ENCODE measurements around the gene CSTA. TPM values are rescaled to one million over a fixed set of nuclear protein-coding genes. Genes with fewer than 3 reads are reported as not detected.

CSTA gene
- total and polyA plus RNA-seq, 8 donors = 0.73 to 19.8 (median 1.0) TPM

- no peak for DNase-seq
- no peaks in the 10 kb centered on the region for H3K36me3 ChIP-seq
- peaks cover 0 to 2% of the 10 kb centered on the region in 2 donors for H3K9me3 ChIP-seq
- no peak overlapping the region for H3K4me3 ChIP-seq
- no peaks in the 10 kb centered on the region for H3K4me1 ChIP-seq
- no peak for ATAC-seq
- no peaks in the 10 kb centered on the region for H3K27me3 ChIP-seq
- TF ChIP-seq CTCF (IDR thresholded peaks at IDR 0.05) = no peak
- no peak overlapping the region for H3K27ac ChIP-seq
- intact Hi-C loops (cut with DNase I) = no loop called here
Measured at GRCh38 chr3:122301063-122301462, 24.0 kb upstream of the CSTA start.

GRCh38 chr3:122305818-122306621 lies 19.0 kb upstream of the CSTA start:
- H3K4me3 ChIP-seq = no peak overlapping the region
- no peak for DNase-seq
- TF ChIP-seq CTCF (IDR thresholded peaks at IDR 0.05) = no peak
- no peak overlapping the region for H3K27ac ChIP-seq
- peaks cover 0 to 6% of the 10 kb centered on the region in 2 donors for H3K4me1 ChIP-seq
- no peaks in the 10 kb centered on the region for H3K27me3 ChIP-seq
- intact Hi-C loops (cut with DNase I) = no loop called here
- no peaks in the 10 kb centered on the region for H3K9me3 ChIP-seq
- ATAC-seq = peak; percentile 79
- no peaks in the 10 kb centered on the region for H3K36me3 ChIP-seq

- intact Hi-C loops (cut with DNase I) = no loop called here
- no peak overlapping the region for H3K27ac ChIP-seq
- no peak for TF ChIP-seq CTCF (IDR thresholded peaks at IDR 0.05)
- peaks cover 0 to 6% of the 10 kb centered on the region in 2 donors for H3K4me1 ChIP-seq
- no peaks in the 10 kb centered on the region for H3K9me3 ChIP-seq
- no peak for DNase-seq
- no peak for ATAC-seq
- H3K27me3 ChIP-seq = no peaks in the 10 kb centered on the region
- no peaks in the 10 kb centered on the region for H3K36me3 ChIP-seq
- no peak overlapping the region for H3K4me3 ChIP-seq
Measured at GRCh38 chr3:122306622-122306953, 18.5 kb upstream of the CSTA start.

GRCh38 chr3:122307094-122307687 lies 17.9 kb upstream of the CSTA start:
- ATAC-seq (no peak), DNase-seq (no peak)
- Histone ChIP-seq H3K9me3 (no peaks in the 10 kb centered on the region), H3K4me3 (no peak overlapping the region), H3K36me3 (no peaks in the 10 kb centered on the region), H3K27ac (peak overlapping the region in 1 of 2 donors; percentile 9), H3K4me1 (peaks cover 0 to 6% of the 10 kb centered on the region in 2 donors), H3K27me3 (no peaks in the 10 kb centered on the region)
- TF ChIP-seq CTCF (IDR thresholded peaks at IDR 0.05) = no peak
- intact Hi-C loops (cut with DNase I) = no loop called here

GRCh38 chr3:122307976-122308375 lies 17.1 kb upstream of the CSTA start:
- intact Hi-C loops (cut with DNase I) = no loop called here
- no peaks in the 10 kb centered on the region for H3K27me3 ChIP-seq
- no peak for DNase-seq
- H3K4me3 ChIP-seq = no peak overlapping the region
- no peaks in the 10 kb centered on the region for H3K36me3 ChIP-seq
- H3K9me3 ChIP-seq = no peaks in the 10 kb centered on the region
- peak overlapping the region in 1 of 2 donors; percentile 9 for H3K27ac ChIP-seq
- H3K4me1 ChIP-seq = peaks cover 0 to 6% of the 10 kb centered on the region in 2 donors
- no peak for ATAC-seq
- no peak for TF ChIP-seq CTCF (IDR thresholded peaks at IDR 0.05)
